GM12875 (cell line): ENCODE measurements around the gene ZBTB40.

ENCODE experiments used
- H3K4me3 ChIP-seq: one replicate; pipeline ENCODE4 v1.5.1; 2011; ENCODE audit warnings: low read depth, low read length, control low read depth
- CTCF ChIP-seq: IDR thresholded peaks from 2 replicates; pipeline ENCODE4 v1.5.1; 2011; ENCODE audit warnings: low read depth, mild to moderate bottlenecking, control low read depth, inconsistent platforms, low read length, moderate library complexity, borderline replicate concordance; ENCODE audit not compliant: insufficient read depth

The ZBTB40 gene

GRCh38 chr1:22543679-22544078 lies 92.0 kb downstream of the ZBTB40 start:
- no peak for TF ChIP-seq CTCF
- no peak overlapping the region for H3K4me3 ChIP-seq

GRCh38 chr1:22544606-22545005 lies 93.0 kb downstream of the ZBTB40 start:
- H3K4me3 ChIP-seq = no peak overlapping the region
- no peak for TF ChIP-seq CTCF

- no peak overlapping the region for H3K4me3 ChIP-seq
- TF ChIP-seq CTCF = no peak
Observed at GRCh38 chr1:22545141-22545540, 93.5 kb downstream of the ZBTB40 start.

GRCh38 chr1:22547186-22547817 lies 95.7 kb downstream of the ZBTB40 start:
- no peak overlapping the region for H3K4me3 ChIP-seq
- TF ChIP-seq CTCF = no peak

GRCh38 chr1:22547818-22548462 lies 96.3 kb downstream of the ZBTB40 start:
- no peak overlapping the region for H3K4me3 ChIP-seq
- no peak for TF ChIP-seq CTCF

- H3K4me3 ChIP-seq = no peak overlapping the region
- TF ChIP-seq CTCF = no peak
Observed at GRCh38 chr1:22550021-22550420, 98.4 kb downstream of the ZBTB40 start.

- H3K4me3 ChIP-seq = no peak overlapping the region
- no peak for TF ChIP-seq CTCF
Observed at GRCh38 chr1:22551591-22551990, 99.9 kb downstream of the ZBTB40 start.
